T-helper 1 cell (primary cell): Measurements from ENCODE around the gene KRT36.

Experiments used
- DNase-seq, 5 donors: peaks; one replicate each; pipeline ENCODE4 v3.0.0-alpha.2; 2012 to 2020

The KRT36 gene

DNA sequence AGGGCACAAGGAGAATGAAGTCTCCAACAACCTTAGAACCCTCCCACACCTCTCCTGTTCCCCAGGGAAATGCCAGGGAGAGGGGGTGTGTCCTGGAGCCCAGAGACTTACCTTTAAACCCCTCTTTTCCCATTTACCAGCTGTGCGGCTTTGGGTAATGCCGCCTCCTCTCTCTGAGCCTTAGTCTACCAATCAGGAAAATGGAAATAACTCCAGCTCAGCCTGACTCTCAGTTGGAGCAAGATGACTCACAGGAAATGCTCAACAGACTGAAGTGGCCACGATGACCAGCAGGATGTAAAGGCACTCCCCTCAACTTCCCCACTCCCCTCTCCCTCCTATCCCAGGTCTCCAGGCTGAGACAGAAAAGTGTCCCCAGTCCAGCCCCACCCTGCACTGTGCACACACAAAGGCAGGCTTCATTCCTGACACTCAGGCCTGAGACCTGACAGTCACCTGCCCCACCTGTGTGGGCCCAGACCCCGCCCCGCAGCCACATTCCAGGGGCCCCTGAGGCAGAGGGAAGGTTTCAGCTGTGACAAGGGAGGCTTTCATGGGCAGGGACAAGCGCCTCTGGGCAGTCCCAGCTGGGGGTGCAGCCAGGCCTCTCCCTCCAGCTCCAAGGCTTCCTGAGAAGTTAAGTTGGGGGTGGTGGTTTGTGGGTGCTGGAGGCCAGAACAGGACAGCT, 32.0 kb upstream of the KRT36 start:
- no peak for DNase-seq

DNA sequence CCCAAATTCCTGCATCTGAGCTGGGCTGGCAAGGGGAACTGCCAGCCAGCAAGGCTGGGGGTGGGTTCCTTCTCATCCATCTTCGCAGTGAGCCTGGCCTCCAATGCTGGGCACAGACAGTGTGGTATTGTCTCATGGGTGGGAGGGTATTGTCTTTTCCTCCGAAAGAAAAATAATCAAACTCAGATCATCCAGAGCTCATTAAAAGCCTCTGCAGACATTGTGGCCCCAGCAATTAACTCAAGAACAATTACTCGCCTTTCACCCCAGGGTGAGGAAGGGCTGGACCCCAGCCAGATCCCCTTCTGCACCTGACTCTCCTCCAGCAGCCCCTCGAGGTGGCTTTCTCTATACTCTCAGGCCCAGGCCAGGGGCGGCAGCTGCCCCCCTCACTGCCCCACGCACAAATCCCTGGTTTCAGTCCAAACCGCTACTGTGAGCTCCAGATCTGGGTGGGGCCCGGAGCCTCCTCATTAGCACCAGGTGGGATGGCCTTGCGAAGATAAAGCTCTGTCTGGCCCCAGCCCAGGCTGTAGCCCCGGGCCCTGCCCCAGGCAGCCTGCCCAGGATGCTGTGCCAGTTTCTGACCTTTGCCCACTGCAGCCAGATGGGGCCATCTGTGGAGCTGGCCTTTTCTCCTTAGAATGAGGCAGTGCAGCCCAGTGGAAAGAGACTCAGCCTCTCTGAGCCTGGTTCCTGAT, 31.3 kb upstream of the KRT36 start:
- no peak for DNase-seq

DNA sequence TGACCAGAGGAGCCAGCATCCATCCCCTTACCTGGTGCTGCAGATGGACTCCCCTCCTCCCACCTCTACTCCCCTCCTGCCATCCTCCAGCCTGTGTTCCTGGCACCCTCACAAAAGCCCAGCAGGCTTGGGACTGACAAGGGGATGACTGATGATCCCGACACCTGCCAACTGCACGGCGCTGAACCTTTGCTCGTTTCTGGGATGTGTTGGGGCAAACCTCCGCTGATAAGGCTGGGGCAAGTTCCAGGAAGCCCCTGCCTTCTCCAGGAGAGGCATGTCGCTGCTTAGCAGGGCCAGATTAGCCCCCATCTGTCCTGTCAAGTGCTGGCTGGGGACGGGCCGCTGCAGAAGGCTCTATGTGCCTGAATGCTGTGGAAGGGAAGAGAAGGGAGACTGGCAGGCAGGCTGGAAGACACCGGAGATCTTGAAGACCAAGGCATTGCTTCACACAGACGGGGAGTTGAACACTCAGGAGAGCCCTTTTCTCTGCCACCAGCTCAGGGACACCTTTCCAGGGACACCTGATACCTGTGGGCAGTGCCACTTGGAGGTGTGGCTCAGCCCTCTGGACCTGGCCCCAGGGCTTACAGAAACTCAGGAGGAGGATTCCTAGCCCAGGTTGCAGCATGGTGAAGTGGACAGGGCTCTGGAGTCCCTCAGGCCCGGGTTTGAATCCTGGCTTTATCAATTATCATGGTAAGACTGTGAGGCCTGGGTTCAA, 30.0 kb upstream of the KRT36 start:
- no peak for DNase-seq

DNA sequence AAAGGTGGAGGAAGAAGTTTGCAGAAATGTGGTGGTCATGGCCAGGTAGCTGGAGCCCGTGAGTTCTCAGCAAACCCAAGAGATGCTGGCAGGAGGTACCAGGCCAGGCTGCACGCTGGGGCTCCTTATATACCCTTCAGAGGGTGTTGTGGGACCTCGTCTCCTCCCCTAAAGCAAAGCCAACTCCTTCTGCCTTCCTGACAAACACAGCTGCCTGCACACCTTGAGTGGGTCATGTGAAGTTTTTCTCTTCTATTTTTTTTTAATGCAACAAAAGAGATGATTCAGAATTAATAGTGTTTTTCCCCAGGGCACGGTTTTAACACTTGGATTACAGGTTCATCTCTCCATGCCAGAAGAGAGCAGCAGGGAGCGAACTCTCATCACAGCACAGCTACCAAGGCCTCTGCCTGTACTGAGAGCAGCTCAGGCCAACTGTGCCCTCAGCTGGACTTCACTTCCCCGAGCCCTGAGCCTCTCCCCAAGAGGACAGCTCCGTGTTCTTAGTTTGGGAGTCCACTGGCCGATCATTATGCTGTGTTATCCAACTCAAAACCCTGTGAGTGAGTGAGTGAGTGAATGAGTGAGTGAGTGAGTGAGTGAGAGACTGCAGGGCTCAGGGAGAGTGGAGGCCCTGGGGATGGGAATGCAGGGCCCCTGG, 29.2 kb upstream of the KRT36 start, which contains the start of gene KRT15:
TSS of gene KRT15 (minus strand) at position 102 of the 661 bp plus-strand sequence. CDS start at position 39, 63 bp downstream.
- DNase-seq: no peak

DNA sequence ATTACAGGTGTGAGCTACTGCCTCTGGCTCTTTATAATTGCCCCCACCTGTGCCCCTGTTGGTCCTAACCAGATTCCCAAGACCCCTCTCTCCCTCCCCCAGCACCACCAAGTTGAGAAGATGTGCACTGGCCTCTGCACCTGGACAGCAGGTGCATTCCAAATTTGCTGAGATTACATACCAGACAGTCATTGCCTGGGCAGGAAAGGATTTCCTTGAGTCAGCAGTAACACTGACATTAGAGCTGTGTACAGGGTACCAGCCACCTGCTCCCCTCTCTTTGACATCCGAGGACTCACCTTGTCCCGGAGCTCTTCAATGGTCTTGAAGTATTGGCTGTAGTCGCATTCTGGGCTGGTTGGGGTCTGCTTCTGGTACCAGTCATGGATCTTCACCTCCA, 28.3 kb upstream of the KRT36 start:
- DNase-seq: no peak

DNA sequence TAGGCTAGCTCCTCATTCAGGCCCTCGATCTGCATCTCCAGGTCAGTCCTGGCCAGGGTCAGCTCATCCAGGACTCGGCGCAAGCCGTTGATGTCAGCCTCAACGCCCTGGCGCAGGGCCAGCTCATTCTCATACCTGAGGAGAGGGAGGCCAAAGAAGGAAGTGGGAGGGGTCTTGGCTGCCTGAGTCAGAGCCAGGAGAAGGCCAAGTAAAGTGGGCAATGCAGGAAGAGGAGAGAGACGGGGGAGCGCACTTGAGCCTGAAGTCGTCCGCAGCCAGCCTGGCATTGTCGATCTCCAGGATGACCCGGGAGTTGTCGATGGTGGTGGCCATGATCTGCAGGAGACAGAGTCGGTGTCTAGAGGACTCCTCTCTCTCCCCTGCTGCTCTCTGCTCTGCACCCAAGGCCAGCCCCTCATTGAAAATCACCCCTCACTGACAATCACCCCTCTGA, 27.1 kb upstream of the KRT36 start:
- DNase-seq: no peak

DNA sequence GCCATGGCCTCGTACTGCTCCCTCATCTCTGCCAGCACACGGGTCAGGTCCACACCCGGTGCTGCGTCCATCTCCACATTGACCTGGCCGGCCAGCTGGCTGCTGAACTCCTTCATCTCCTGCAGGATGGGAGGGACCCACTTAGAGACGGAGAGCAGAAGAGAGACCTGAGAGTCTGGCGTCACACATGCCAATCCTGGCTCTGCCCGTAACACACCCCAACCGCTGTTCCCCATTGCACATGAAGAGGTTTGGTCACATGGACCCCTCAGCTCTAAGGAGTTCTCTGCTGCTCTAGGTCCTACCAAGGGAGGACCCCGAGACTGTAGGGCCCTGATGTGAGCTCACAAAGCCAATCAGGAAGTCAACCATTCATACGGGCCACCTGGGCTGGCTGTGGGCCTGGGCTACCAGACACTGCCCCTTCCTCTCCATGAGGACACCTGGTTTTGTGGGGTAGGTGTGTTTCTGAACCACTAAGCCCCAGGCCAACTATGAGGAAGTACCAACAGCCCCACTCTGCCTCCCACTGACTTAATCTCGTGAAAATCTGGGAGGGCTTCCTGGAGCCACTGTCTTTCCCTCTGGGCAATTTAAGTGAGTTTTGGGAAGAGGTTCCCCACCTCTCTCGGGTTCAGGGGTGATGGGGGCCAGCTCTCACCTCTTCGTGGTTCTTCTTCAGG, 26.6 kb upstream of the KRT36 start:
- no peak for DNase-seq

DNA sequence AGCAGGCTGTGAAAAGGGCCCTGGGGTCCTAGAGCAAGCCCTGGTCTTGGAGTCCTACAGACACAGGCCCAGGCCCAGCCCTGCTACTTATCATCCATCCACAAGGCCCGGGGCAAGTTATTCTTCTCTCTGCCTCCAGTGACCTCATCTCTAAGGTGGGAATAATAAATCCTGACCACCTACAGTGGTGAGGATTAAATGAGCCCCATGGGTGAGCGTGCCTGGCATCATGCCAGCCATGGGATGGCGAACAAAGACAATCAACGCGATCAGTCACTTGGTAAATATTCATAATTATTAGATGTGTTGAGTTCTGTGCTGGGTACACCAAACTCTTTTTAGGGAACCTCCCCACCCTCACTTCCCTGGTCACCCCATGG, 23.4 kb upstream of the KRT36 start:
- no peak for DNase-seq

DNA sequence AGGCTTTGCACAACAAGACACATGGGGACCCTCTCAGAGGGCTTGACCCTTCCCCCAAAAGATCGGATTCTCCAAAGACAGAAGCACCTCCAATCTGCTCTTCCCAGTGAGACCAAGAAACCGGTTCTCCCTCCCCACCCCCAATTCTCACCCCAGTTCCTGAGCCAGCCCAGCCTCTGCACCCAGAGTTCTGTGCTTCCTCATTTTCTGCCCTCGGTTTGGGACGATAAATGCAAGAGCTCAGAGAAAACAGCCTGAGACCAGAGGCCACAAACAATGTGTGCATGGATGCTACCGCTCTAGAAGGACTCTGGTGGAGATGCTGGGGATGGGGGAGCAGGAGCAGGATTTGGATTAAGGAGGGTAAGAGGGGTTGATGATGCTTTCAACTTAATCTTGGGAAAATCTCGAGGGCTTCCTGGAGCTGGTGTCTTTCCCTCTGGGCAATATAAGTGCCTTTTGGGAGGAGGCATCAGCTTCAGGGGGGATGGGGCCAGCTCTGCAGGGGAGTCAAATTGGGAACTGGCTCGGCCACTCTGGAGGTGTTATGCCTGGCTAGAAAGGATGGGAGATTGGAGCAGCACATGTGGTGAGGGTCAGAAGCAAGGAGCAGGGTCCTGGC, 22.9 kb upstream of the KRT36 start:
- no peak for DNase-seq

DNA sequence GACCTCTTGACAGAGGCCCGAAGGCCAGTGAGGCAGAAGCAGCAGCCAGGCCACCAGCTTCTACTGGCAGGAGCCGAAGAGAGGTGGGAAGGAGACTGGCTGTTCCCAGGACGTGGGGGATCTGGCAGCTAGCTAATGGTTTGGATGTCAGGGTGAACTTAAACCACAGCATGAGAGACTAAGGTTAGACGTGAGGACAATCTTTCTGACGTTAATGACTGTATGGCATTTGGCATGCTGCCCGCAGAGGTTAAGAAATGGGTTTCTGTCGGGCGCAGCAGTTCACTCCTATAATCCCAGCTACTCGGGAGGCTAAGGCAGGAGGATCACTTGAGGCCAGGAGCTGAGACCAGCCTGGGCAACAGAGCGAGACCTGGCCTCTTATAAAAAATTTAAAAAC, 22.0 kb upstream of the KRT36 start:
- no peak for DNase-seq

DNA sequence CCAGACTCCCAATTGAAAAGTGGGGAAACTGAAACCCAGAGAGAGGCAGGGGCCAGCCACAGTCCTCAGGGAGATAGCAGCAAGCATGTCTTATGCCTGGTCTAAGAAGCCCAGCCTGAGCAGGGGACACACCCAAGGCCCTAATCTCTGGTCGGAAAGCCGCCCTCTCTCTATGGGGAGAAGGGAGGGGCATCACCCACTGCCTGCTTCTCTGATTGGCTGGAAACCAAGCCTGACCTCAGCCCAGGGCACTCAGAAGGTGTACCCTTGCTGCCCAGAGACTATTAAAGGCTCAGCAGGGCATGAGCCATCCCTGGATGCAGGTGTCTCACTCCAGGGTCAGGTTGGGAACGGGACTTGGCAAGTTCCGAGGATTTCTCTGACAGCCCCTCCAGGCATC, 21.4 kb upstream of the KRT36 start:
- no peak for DNase-seq

DNA sequence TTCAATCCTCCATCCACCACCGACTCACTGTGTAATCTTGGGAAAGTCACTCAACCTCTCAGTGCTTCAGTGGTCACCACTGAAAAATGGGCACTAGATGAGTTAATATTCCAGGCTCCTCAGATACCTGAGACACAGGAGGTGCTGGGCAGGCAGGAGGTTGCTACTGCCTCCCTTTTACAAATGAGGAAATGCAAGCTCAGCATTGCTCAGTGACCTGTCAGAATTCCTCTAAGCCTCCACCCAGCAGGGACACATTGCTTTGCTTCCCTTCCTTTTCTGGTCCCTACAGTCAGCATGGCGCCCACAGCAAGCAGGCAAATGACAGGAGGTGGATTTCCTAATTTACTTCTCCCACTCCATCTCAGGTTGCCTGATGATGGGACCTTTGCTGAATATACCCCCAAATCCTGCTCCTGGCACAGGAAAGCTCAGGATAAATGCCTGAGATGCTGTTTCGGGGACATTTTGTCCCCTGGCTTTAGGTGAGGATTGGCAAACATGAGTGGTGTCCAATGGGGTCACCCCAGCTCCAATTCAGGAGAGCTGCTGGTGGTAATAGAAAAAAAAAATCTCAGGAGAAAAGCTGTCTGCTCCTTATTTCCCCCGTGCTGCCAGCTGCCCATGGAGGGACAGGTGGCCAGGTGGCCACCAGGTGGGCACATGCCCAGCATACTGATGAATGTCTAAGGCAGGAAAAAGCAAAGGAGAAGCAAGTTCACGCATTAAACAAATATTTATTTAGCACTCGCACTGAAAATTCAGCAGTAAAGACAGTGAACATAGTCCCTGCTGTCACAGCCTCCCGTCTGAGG, 20.7 kb upstream of the KRT36 start:
- DNase-seq: no peak

DNA sequence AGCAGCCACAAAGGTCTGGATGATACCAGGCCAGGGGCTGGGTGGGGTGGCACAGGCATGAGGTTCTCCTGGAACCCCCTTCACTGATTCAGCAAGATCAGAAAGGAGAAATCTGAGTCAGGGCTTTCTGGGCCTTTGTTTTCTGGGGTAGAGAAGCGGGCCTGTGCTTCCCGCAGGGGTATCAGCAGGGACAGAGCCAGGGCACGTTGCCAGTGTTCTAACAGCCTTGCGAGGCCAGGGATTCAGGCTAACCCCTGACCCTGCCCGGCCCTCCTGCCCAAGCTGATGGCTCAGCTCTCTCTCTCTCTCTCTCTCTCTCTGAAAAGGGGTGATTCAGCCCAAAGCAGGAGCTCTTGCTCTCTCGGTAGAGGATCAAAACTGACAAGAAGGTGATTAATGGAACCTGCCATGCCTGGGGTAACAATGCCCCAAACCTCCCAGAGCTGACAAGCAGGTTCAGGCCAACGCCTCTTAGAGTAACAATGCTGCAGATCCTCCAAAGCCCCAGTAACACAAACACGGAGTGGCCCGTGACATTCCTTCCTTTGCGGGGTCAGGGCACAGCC, 17.7 kb upstream of the KRT36 start:
- no peak for DNase-seq

DNA sequence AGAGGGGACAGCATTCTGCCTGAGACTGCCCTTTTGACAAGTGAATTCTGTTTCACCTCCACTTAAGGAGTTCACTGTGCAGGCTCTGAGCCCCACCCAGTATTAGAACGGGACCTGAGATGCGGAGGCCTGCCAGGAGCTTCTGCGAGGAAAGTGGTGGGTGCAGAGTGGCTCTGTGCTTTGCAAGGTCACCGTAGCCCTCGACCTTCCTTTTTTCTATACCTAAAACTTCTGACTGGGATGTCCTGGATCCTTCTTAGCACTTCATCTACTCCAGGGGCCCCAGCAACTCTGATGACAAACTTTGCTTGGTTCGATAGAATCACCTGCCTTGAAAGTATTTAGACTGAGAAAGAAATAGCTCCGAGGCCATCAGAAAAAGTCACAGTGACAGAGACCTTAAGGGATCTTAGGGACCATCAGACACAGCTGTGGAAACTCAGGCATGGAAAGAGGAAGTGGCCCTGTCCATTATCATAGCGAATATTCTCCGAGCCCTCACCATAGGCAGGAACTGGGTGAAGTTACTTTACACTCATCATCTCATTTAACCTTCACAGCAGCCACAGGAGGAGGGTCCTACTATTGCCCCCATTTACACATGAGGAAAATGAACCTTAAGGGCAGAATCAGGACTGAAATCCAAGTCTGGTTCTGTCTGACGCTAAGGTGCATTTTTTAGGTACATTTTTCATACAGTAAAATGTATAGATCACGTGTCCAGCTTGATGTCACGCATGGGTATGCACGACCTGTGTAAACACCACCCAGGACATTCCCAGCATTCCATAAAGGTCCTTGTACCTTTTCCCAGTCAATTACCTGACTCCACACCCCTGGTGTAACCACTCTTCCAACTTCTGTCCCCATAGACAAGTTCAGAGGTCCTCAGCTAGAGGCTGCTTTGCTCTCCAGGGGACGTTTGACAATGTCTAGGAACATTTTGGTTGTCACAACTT, 16.4 kb upstream of the KRT36 start:
- no peak for DNase-seq

DNA sequence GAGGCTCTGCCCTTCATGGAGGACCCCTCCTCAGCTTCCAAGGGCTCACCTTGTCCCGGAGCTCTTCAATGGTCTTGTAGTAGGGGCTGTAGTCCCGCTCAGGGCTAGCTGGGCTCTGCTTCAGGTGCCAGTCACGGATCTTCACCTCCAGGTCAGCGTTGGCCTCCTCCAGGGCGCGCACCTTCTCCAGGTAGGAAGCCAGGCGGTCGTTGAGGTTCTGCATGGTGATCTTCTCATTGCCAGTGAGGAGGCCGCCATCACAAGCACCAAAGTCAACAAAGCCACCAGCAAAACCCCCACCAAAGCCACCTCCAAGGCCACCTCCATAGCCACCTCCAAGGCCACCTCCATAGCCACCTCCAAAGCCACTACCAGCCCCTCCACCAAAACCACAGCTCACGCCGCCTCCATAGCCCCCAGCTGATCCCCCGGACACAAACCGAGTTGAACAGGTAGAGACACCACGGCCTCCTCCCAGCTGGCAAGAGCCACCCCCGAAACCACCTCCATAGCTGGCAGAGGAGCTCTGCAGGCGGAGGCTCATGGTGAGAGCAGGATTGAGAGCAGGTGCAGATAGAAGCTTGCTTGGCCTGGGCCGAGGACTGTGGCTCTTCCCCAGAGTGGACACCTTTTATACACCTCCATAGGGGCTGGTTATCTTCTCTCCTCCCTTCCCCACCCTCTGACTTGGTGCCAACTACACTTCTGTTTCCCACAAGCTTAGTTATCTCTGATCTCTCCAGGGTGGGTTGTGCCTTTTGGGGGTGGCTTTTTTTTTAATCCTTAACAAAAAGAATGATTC, 15.5 kb upstream of the KRT36 start, which contains the start of gene KRT13:
TSS of gene KRT13 (minus strand) at position 606 of the 802 bp plus-strand sequence. CDS start at position 544, 62 bp downstream.
- DNase-seq: no peak

DNA sequence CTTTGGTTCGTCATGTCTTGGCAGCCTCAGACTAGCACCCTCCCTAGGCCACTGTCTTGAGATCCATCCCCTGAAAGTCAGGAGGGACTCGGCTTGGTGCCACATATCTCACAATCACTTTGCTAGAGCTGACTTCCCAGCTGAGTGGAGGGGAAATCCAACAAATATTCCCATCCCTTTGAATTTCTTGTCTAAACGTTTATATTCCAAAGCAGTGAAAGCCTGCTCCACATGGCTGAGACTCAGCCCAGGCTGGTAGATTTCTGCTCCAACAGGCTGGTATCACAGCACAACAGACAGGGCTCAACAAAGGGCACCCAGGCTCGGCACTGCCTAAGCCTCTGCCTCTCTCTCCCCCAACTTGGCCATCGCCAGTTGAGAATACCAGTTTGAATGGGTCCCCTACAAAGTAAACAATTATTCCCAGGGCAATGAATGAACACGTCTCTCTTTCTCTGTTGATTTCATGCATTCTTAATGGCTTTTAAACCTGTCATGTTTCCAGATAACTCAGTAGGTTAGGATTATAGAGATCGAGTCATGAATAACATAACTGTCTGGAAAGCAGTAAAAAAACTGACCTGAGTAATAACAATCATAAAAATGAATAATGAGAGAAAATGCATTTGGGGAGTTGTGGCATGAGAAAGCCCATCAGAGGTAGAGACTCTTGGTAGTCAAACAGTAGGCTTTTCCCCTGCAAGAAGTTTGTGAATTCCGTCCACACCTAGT, 14.7 kb upstream of the KRT36 start:
- no peak for DNase-seq

DNA sequence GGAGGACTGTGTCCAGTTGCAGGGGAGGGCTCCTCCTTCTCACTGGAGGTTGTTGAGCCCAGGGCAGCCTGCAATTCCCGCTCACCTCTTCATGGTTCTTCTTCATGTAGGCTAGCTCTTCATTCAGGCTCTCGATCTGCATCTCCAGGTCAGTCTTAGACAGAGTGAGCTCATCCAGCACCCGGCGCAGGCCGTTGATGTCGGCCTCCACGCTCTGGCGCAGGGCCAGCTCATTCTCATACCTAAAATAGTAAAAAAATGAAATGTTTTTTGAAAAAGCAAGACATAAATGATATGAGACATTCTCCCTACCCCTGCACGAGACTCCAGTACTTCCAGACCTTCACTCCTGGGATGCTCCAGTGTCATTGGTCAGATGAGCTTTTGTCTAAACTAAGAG, 13.5 kb upstream of the KRT36 start:
- no peak for DNase-seq
